ENCODE results near the gene AKAP6.

Gene AKAP6

GRCh38 chr14:32536175-32536574 lies 207.1 kb downstream of the AKAP6 start:
- no peak for DNase-seq (ENCODE audit: low read depth in 2 of 2)

DNA sequence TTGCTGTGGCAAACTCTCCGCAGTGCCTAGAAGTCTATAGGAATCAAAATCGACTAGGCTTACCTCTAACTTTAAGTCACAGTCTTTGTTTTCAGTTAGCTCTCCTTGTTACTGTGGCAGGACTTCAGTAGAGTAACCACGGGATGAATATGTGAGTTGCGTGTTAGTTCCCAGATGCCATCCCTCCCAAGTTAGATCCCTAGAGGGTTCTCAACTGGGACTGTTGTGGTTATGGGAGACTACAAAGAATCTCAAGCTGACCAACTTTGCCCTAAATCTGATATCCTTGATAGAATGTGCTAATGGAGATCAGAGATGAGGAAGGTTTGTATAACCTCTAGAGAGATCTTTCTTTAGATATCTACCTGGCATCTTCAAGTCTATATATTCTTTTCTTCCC lies 208.1 kb downstream of the AKAP6 start:
- no peak for DNase-seq (ENCODE audit: low read depth in 2 of 2)

DNA sequence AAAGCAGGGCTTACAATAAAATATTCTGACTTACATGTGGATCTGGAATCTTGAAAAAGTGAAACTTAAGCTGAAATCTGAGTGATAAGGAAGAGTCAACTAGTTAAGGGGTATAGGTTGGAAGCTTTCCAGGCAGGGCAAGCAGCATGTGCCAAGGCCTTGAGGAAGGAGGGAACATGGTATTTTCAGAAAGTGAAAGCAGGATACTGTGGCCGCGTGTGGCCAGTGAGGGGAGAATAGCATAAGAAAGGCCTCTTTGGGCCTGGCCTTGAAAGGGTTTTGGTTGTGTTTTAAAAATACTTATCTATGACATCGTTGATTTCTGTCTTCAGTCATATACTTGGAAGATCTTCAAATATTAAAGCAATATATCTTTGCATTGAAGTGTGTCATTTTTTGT lies 213.4 kb downstream of the AKAP6 start:
- no peak for DNase-seq (ENCODE audit: low read depth in 2 of 2)

DNA sequence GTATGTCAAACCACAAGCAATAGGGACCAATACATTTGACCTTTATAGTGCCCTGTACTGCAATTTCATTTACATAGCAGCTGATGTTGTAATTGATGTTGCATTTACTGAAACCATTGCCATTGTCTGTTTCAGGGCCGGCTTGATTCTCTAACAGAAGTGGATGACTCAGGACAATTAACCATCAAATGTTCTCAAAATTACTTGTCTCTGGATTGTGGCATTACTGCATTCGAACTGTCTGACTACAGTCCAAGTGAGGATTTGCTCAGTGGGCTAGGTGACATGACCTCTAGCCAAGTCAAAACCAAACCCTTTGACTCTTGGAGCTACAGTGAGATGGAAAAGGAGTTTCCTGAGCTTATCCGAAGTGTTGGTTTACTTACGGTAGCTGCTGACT lies 216.0 kb downstream of the AKAP6 start:
- DNase-seq (ENCODE audit: low read depth in 2 of 2), result no peak

GRCh38 chr14:32545506-32546210 lies 216.6 kb downstream of the AKAP6 start:
- no peak for DNase-seq (ENCODE audit: low read depth in 2 of 2)

- DNase-seq (ENCODE audit: low read depth in 2 of 2), result no peak
Observed at GRCh38 chr14:32546246-32546645, 217.1 kb downstream of the AKAP6 start.

- DNase-seq (ENCODE audit: low read depth in 2 of 2), result no peak
Observed at GRCh38 chr14:32552766-32553165, 223.7 kb downstream of the AKAP6 start.

DNA sequence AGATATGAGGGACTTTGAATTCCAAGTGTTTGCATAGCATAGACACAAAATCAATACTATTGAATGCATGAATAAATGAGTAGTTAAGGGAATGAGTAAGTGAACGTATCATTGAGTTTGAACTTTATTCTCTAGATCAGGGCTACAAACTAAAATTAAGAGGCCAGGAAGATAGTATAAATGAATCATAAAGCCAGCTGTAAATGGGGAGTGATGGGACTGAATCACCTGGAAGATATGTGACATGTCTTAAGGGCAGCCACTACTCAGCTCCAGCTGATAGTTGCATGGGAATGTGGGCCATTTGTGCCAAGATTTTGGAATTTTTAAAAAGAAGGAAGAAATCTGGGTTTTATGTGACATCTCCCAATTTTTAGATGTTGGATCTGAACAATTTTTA lies 229.9 kb downstream of the AKAP6 start:
- DNase-seq (ENCODE audit: low read depth in 2 of 2), result no peak

DNA sequence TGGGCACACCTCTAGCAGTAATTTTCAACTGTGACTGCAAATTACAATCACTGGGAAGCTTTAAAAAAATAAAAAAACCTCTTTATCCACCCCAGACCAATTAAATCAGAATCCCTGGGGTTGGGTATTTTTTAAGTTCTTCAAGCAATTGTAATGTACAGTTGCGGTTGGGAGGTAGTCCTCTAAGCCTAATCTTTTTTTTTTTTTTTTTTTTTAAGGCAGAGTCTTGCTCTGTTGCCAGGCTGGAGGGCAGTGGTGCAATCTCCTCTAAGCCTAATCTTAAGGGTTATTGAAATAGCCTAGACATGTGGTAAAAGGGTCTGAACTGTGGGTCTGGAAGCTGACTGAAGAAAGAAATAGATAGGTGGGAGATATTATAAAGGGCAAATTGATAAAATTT lies 230.5 kb downstream of the AKAP6 start:
- DNase-seq (ENCODE audit: low read depth in 2 of 2), result no peak

- peak; percentile 60 to 70 for DNase-seq (ENCODE audit: low read depth in 2 of 2)
Observed at GRCh38 chr14:32560209-32560857, 231.2 kb downstream of the AKAP6 start.

DNA sequence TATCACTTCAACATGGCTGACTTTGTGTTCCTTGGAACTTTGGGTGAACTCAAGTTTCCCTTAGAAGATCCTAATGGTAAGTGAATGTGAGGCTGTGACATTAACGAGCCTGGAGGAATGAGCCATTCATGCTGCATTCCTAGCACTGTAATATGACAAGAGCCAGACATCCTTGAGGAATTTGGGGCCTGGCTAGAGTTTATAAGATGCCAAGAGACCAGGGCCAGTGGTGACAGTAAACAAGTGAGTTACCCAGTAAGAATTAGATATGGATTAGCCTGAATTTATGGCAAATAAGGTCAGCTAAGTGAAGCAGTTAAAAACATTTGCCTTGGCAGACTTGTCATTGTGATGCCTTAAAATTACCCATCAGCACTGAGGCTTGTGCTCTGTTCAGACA lies 232.4 kb downstream of the AKAP6 start:
- DNase-seq (ENCODE audit: low read depth in 2 of 2), result peak; percentile 34 to 39

DNA sequence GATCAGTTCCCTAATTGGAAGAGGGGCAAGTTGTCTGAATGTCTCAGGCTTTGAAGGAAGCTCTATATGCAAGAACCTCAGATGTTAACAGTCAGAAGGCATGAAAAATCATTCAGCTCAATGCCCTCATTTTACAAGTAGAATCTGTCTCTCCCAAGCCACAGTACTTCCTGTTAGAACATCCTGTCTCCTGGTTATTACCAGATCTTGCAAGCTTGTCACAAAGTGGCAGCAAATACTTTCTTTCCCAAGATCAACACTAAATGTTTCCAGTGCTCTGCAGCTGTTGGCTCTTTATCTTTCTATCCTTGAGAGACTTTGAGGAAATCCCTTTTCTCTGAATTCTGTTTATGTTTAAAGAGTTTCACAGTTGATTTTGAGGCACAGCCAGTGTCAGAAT lies 235.5 kb downstream of the AKAP6 start:
- DNase-seq (ENCODE audit: low read depth in 2 of 2), result no peak

DNA sequence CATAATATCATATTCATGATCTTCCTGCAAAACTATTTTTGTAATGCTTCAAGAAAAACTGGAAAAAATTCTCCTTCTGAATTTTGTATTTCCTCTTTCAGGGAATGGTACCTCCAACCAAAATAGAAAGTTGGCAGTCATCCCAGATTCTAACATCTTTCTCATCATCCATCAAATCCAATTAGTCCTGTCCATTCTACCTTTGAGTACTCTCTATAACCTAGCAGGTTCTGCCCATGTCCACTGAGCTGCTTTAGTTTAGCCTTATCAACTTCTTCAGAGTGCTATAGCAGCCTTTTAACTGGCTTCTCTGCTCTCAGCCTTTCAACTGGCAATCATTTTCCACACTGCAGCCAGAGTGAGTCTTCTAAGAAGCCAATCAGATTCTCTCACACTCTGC lies 236.2 kb downstream of the AKAP6 start:
- no peak for DNase-seq (ENCODE audit: low read depth in 2 of 2)

DNA sequence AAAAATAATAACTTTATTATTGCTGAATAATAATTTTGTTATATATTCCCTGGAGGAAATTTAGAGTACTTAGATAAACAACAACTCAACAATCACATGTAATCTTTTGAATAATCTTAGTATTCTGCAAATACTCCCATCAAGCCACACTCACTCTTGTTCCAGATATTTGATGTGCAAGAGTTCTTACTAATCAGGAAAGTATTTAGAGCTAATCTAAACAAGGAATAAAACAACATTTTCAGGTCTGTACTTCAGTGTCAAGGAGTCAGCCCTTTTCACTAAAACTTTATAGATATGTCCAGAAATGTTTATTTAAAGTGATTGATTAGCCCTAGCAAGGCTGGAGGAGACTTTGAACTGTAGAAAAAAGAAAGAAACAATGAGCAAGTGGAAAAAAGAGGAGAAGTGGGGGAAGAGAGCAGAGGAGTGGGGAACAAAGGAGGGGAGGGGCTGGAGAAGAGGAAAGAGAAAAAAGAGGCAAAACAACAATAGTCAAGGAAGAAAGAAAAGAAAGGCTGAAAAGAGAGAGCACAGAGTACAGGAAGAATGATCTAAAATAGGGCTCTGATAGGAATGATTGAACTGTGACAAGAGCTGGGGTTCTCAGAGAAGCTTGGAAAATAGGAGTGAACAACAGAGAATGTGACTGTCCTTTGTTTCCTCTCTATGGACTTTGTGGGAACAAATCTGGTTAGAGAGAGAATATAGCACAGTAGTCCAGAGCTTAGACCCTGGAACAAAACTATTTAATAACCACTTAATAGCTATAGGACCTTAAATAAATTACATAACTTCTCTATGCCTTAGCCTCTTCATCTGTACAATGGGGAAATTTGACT lies 238.7 kb downstream of the AKAP6 start:
- peak in 1 of 2 experiments; percentile 12 for DNase-seq (ENCODE audit: low read depth in 2 of 2)

GRCh38 chr14:32571551-32571950 lies 242.5 kb downstream of the AKAP6 start:
- DNase-seq (ENCODE audit: low read depth in 2 of 2), result no peak

DNA sequence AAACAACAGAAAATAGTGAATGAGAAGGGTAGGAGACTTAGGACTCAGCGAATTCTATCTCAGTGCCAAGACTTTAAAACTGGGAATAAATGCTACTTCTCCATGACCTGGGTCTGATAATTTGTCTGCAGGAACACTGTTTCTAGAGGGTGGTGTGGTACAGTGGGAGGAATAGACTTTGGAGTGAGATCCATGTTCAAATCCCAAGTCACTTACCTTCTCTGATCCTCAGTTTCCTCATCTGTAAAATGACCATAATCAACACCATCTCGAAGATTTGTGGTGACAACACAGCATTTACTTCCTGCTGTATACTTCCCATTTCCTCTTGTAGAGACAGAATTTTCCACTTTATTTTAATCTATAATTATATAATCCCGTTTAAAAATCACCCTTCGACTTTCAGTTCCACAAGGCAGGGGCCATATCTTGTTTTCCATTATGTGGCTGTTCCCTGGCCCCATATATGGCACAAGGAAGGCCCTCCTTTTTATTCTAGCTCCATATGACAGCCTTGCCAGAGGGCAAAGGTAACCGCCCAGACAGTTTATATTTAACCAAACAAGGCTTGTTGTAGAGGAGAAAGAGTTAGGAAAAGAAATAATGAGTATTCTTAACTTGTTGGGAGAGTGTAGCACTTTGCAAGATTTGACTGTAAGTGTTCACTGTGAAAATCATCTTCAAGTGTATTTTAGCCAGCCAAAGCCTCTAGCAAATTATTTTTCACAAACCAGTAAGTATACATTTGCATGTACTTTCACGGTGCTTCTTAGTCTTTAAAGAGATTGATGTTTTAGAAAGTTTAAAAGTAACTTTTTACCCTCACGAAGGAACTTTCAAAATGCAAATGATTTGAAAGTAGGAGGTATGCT lies 243.1 kb downstream of the AKAP6 start:
- DNase-seq (ENCODE audit: low read depth in 2 of 2), result no peak

- no peak for DNase-seq (ENCODE audit: low read depth in 2 of 2)
Observed at GRCh38 chr14:32572867-32573150, 243.7 kb downstream of the AKAP6 start.

DNA sequence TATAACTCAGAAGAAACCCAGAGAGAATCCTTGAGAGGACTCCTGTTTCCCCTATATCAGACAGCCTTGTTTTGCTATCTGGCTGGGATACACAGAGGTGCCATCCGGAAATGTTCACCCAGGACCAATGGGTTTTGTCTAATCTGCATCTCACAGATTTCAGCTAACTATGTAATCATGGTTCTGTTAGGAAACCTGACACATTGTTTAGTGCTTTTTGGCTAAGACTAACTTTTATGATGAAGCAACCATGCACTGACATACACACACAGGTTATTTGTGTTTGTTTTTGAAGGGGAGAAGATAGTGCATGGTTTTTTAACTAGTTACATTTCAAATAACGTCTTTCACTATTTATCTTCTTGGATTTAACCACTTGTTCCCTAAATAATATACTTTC lies 245.2 kb downstream of the AKAP6 start:
- no peak for DNase-seq (ENCODE audit: low read depth in 2 of 2)

GRCh38 chr14:32576088-32576795 lies 247.1 kb downstream of the AKAP6 start:
- no peak for DNase-seq (ENCODE audit: low read depth in 2 of 2)

GRCh38 chr14:32576977-32577376 lies 247.9 kb downstream of the AKAP6 start:
- DNase-seq (ENCODE audit: low read depth in 2 of 2), result no peak

GRCh38 chr14:32578181-32578580 lies 249.1 kb downstream of the AKAP6 start:
- no peak for DNase-seq (ENCODE audit: low read depth in 2 of 2)

All from fibroblast of skin of left biceps (primary cell).